Muscle of leg (tissue), 11 donors: ENCODE measurements around the gene RHOC. TPM values are rescaled to one million over a fixed set of nuclear protein-coding genes. Genes with fewer than 3 reads are reported as not detected.

Experiments used
- DNase-seq: peaks from one replicate; pipeline ENCODE4 v3.0.0; 2013
- H3K27ac ChIP-seq: one replicate; pipeline ENCODE4 v1.5.1; 2013; ENCODE audit warnings: mild to moderate bottlenecking, low read length, control low read depth
- H3K27me3 ChIP-seq: one replicate; pipeline ENCODE4 v1.6.1; 2013; ENCODE audit warnings: low read length; ENCODE audit not compliant: control insufficient read depth, insufficient read depth
- H3K36me3 ChIP-seq: one replicate; pipeline ENCODE4 v1.6.1; 2013; ENCODE audit warnings: low read length; ENCODE audit not compliant: control insufficient read depth, insufficient read depth
- H3K4me1 ChIP-seq: one replicate; pipeline ENCODE4 v1.6.1; 2013; ENCODE audit warnings: low read length; ENCODE audit not compliant: control insufficient read depth, insufficient read depth
- H3K4me3 ChIP-seq: one replicate; pipeline ENCODE4 v1.5.1; 2013; ENCODE audit warnings: low read length, control low read depth
- H3K9me3 ChIP-seq: replicated peaks from 2 replicates; pipeline ENCODE4 v1.6.1; 2013; ENCODE audit warnings: low read depth, low read length; ENCODE audit not compliant: control insufficient read depth
- WGBS: methylation state at CpG from one replicate; pipeline ENCODE4 v1.1.5; 2013; ENCODE audit warnings: missing lambda C conversion rate; ENCODE audit not compliant: insufficient coverage; 5-methylcytosine and 5-hydroxymethylcytosine counted together
- polyA plus RNA-seq, 8 donors: library from polyadenylated mRNA; unstranded; fragments of 120-200 nt; gene quantifications; one replicate each; pipeline versions ENCODE4 v1.2.1 to v1.2.3, GENCODE V29; 2013; ENCODE audit warnings: inconsistent platforms in 1 of 8, low replicate concordance in 1 of 8; ENCODE audit not compliant: insufficient read length in 8 of 8, insufficient read depth in 1 of 8
- total RNA-seq: library from RNA; stranded (reverse); fragments of 120-200 nt; gene quantifications from one replicate; pipeline ENCODE4 v1.2.4, GENCODE V29; 2013

The RHOC gene
- total and polyA plus RNA-seq, 9 donors, result 252 to 338 (median 298) TPM

- no peaks in the 10 kb centered on the region for H3K9me3 ChIP-seq
Observed at GRCh38 chr1:112704391-112704933, 2.5 kb downstream of the RHOC start.

DNA sequence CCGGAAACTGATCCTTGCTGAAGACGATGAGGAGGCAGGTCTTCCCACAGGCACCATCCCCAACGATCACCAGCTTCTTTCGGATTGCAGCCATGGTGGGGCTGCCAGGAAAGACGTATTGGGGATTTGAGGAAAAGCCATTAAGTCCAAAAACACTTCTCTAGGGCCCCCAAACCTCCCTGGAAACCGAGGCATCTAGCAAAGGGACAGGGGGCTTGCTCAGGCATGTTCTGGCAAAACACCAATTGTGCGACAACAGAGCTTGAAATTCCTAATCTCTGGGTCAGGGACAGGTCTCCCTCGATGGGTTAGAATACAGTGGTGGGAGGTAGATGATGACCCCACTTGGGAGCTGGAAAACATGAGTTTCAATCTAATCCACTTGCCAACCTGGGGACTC lies 3.2 kb downstream of the RHOC start:
- Histone ChIP-seq H3K4me1 (peaks cover 78% of the 10 kb centered on the region), H3K36me3 (peaks cover 51% of the 10 kb centered on the region), H3K27ac (peak overlapping the region; percentile 99), H3K9me3 (no peaks in the 10 kb centered on the region), H3K27me3 (peaks cover 2% of the 10 kb centered on the region), H3K4me3 (no peak overlapping the region)
- WGBS, result 82% methylated on average over 3 of the region's 8 CpGs
- no peak for DNase-seq

More at GRCh38 chr1:112704391-112704933, 2.5 kb downstream of the RHOC start:
- Histone ChIP-seq H3K27me3 (peaks cover 2% of the 10 kb centered on the region), H3K36me3 (peaks cover 44% of the 10 kb centered on the region), H3K27ac (peak overlapping the region; percentile 99), H3K4me3 (peak overlapping the region; percentile 96), H3K4me1 (peaks cover 71% of the 10 kb centered on the region)
- DNase-seq, result no peak
- WGBS, result 37% methylated on average over 7 of the region's 7 CpGs

GRCh38 chr1:112702420-112703261 lies 4.3 kb downstream of the RHOC start:
- 62% methylated on average over 7 of the region's 12 CpGs for WGBS
- Histone ChIP-seq H3K27ac (peak overlapping the region; percentile 96), H3K36me3 (peaks cover 62% of the 10 kb centered on the region), H3K27me3 (no peaks in the 10 kb centered on the region), H3K4me3 (no peak overlapping the region), H3K4me1 (peaks cover 87% of the 10 kb centered on the region), H3K9me3 (no peaks in the 10 kb centered on the region)
- no peak for DNase-seq

DNA sequence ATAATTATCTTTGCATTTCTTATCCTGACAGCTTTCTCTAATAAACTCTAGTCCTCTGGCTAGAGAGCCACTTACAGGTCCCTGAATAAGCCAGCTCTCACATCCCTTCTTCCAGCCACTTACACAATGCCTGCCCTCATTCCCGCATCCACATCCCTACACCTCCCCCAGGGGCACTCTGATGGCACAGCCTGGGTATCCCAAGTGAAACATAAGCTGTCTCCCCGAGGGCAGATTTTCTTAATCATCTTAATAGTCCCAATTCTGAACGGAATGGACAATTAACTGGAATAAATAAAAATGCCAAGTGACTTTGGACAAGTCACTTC lies 4.9 kb downstream of the RHOC start:
- Histone ChIP-seq H3K4me1 (peaks cover 84% of the 10 kb centered on the region), H3K4me3 (no peak overlapping the region), H3K36me3 (peaks cover 63% of the 10 kb centered on the region), H3K9me3 (no peaks in the 10 kb centered on the region), H3K27ac (peak overlapping the region; percentile 96), H3K27me3 (no peaks in the 10 kb centered on the region)
- no peak for DNase-seq
- 50% methylated on average over 1 of the region's 3 CpGs for WGBS

DNA sequence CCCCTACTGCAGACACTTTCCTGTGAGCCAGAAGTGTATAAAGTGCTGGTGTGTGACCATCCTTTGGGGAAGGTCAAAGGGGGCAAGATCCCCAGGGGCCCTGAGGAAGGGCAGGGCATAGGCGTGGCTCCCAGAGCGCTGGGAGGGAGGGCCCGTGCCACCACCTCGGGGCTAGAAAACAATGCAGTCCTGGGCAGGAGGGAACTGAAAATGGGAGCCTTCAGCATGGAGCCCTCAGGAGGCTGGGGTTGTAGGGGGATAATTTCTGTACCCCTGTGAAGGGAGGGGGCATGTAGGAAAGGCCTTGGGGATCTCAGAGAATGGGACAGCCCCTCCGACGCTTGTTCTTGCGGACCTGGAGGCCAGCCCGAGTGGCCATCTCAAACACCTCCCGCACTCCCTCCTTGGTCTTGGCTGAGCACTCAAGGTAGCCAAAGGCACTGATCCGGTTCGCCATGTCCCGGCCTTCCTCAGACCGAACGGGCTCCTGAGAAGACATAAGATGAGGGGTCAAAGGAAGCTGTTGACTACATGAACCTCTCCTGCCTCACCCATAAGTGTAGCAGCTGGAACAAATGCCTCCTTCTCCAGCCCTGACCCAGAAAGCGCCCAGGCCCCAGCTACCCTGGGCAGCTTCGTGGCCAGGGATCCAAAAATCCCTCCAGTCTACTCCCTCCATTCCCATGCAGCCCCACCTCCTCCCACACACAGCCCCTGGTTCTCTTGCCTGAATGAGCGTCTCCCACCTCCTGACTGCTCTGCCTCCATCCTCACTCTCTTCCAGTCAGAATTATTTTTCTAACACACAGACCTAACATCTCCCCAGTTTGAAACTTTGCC lies 5.5 kb downstream of the RHOC start:
- Histone ChIP-seq H3K4me1 (peaks cover 84% of the 10 kb centered on the region), H3K27me3 (no peaks in the 10 kb centered on the region), H3K4me3 (no peak overlapping the region), H3K9me3 (no peaks in the 10 kb centered on the region), H3K27ac (peak overlapping the region; percentile 96), H3K36me3 (peaks cover 69% of the 10 kb centered on the region)
- no peak for DNase-seq
- 61% methylated on average over 12 of the region's 17 CpGs for WGBS

- H3K4me1 ChIP-seq, result peaks cover 78% of the 10 kb centered on the region
- no peak overlapping the region for H3K4me3 ChIP-seq
- no peaks in the 10 kb centered on the region for H3K27me3 ChIP-seq
- peak overlapping the region; percentile 96 for H3K27ac ChIP-seq
- H3K36me3 ChIP-seq, result peaks cover 78% of the 10 kb centered on the region
- 14% methylated on average over 2 of the region's 7 CpGs for WGBS
- peak; percentile 98 for DNase-seq
- H3K9me3 ChIP-seq, result no peaks in the 10 kb centered on the region
Observed at GRCh38 chr1:112700290-112701226, 6.4 kb downstream of the RHOC start.

- H3K27ac ChIP-seq, result peak overlapping the region; percentile 96
- peaks cover 88% of the 10 kb centered on the region for H3K36me3 ChIP-seq
- WGBS, result 68% methylated on average over 7 of the region's 13 CpGs
- no peaks in the 10 kb centered on the region for H3K9me3 ChIP-seq
- no peaks in the 10 kb centered on the region for H3K27me3 ChIP-seq
- no peak for DNase-seq
- H3K4me3 ChIP-seq, result no peak overlapping the region
- H3K4me1 ChIP-seq, result peaks cover 68% of the 10 kb centered on the region
Observed at GRCh38 chr1:112699425-112700144, 7.3 kb downstream of the RHOC start.

- H3K4me1 ChIP-seq, result peaks cover 64% of the 10 kb centered on the region
Observed at GRCh38 chr1:112698366-112699310, 8.3 kb downstream of the RHOC start.

More at GRCh38 chr1:112698366-112699310, 8.3 kb downstream of the RHOC start:
- Histone ChIP-seq H3K27ac (peak overlapping the region; percentile 96), H3K9me3 (no peaks in the 10 kb centered on the region), H3K36me3 (peaks cover 94% of the 10 kb centered on the region), H3K27me3 (no peaks in the 10 kb centered on the region), H3K4me3 (no peak overlapping the region)
- WGBS, result 61% methylated on average over 16 of the region's 17 CpGs
- no peak for DNase-seq
